GM18508 (cell line): ENCODE data around the gene GGT5.
"Not testable (repeated sequence)": the region's sequence is repeated elsewhere in the genome, so short reads cannot be mapped to it uniquely, and the experiment has no call there.

Experiments used
- ATAC-seq: cut with Tn5 transposase; IDR thresholded peaks from one replicate; pipeline ENCODE4 v1.9.1; 2021; ENCODE audit warnings: moderate number of reproducible peaks; ENCODE audit not compliant: insufficient read depth, unreplicated experiment

GGT5 gene

GRCh38 chr22:24235315-24235714 is 9.6 kb downstream of the GGT5 start:
- ATAC-seq = no peak

DNA sequence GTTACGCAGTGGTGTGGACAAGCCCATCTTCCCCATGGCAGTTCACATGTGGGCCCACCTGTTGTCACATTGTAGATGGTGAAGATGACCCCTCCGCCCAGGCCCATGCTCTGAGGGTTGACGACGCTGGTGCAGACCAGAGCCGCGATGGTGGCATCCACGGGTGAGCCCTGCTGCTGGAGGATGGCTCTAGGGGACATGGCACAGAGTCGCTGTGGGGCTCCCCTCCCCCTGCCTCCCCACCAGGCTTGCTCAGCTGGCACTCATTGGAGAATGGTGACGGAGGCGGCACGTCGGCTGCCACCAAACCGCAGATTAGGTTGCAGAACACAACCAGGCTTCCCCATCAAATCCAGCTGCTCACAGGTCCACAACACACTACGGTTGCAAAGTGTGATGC is 11.1 kb downstream of the GGT5 start:
- no peak for ATAC-seq

DNA sequence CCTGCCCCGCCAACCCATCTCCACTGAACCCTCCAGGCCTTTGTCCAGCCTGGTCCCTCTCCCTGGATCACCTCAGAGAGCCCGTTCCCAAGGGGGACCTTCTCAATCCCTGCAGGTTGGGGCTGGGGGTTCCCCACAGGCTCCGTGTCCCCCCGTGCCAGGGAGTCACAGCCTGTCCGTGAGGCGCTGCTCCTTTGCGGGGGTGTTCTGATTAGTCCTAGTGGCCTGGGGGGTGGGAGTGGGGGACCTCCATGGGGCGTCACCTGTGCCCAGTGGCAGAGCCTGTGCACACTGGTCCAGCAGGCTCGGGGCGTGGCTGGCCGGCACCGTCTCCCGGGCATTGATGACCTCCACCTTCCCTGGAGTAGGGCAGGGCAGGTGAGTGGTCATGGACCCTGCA is 11.6 kb downstream of the GGT5 start:
- no peak for ATAC-seq

- no peak for ATAC-seq
Observed at GRCh38 chr22:24232725-24233124, 12.2 kb downstream of the GGT5 start.

DNA sequence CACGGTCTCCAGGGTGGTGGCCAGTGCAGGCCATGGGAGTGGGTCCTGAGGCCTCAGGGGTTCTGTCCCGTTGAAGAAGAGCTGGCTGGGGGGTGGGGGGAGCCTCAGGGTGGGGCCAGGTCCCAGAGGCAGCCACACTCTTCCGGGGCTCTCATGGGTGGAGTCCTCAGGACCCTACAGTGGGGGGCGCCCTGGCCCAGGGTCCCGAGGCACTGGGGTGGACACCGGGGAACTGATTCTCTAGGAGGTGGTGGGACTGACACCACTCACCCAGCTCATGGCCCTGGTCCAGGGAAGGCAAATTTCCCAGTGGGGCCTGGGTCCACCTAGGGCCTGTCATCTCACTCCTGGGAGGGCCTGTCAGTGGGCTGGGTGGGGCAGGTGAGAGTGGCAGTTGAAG is 12.8 kb downstream of the GGT5 start:
- ATAC-seq = no peak

GRCh38 chr22:24231706-24232105 is 13.2 kb downstream of the GGT5 start:
- no peak for ATAC-seq

GRCh38 chr22:24230911-24231656 is 13.8 kb downstream of the GGT5 start:
- no peak for ATAC-seq

DNA sequence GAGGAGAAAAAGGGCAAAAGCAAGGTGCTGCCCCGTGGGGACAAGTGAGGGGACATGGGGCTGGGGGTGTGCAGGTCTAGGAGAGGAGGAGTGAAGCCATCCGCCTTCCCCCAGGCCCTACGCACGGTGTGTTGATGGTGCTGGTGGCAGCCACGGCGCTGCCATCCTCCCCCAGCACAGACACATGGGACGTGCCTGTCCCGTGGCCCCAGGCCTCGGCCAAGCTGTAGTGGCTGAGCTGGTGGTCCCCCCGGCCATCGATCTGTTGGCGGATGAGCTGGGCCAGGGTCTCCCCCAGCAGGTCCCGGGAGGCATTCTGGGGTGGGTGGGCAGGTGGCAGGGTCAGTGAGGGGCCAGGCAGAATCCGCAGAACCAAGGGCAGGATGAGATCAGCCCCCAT is 18.9 kb downstream of the GGT5 start:
- no peak for ATAC-seq

GRCh38 chr22:24225044-24225601 is 19.8 kb downstream of the GGT5 start:
- no peak for ATAC-seq

DNA sequence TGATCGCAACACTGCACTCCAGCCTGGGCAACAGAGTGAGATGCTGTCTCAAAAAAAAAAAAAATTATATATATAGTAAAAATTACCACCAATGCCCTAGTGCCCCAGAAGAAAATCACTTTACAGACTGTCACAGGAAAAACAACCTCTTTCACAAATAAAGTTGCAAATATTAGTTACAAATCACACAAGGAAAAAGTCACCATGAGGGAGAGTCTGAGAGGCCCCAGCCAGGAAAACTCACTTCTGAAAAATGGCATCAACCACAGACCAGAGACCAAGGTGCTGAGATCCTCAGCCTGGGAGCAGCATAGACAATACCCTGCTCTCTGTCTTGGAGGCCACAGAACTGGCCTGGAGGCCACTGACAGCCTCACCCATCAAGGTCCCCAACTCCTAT is 20.4 kb downstream of the GGT5 start:
- ATAC-seq = no peak

DNA sequence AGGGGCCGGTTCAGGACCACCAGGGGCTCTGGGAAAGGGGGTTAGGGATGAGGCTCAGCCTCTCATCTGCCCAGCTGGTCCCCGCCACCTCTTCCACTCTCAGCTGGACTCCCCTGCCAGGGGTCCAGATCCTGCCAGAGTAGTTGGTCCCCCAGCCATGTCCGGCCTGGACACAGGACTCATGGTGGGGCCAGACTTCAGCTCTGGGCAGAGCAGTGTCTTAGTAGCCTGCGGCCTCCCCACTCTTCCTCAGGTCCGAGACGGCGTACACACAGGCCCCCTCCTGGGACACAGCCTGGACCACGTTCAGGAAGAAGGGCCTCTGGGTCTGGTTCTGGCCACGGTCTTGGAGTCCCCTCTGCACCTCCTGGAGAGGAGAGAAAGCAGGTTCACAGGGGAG is 25.1 kb downstream of the GGT5 start:
- ATAC-seq = no peak

GRCh38 chr22:24217384-24217783 is 27.5 kb downstream of the GGT5 start:
- ATAC-seq = no peak

DNA sequence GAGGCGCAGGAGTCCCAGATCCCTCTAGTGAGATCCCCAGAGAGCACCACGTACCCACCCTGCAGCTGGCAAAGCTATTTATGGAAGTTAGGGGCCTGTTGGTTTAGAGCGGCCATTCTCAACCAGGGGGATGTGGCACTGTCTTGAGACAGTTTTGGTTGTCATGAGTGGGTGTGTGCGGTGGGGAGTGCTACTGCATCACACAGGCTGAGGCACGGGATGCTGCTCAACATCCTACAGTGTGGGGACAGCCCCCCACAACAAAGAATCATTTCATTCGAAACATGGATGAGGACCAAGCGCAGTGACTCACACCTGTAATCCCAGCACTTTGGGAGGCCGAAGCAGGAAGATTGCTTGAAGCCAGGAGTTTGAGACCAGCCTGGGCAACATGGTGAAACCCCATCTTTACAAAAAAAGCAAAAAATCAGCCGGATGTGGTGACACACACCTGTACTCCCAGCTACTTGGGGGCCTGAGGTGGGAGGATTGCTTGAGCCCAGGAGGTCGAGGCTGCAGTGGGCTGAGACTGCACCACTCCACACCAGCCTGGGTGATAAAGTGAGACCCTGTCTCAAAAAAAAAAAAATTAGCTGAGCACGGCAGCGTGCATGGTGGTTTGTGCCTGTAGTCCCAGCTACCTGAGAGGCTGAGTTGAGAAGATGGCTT is 28.2 kb downstream of the GGT5 start:
- ATAC-seq = no peak

GRCh38 chr22:24214467-24215285 is 30.2 kb downstream of the GGT5 start:
- no peak for ATAC-seq

DNA sequence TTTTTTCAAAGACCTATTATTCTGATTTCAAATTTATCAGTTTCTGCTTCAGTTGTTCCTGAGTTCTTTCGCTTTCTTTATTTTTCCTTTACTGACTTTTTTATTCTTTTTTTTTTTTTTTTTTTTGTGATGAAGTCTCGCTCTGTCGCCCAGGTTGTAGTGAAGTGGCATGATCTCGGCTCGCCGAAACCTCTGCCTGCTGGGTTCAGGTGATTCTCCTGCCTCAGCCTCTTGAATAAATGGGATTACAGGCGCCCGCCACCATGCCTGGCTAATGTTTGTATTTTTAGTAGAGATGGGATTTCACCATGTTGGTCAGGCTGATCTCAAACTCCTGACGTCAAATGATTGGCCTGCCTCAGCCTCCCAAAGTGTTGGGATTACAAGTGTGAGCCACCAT is 31.8 kb downstream of the GGT5 start:
- ATAC-seq = not testable (repeated sequence)

DNA sequence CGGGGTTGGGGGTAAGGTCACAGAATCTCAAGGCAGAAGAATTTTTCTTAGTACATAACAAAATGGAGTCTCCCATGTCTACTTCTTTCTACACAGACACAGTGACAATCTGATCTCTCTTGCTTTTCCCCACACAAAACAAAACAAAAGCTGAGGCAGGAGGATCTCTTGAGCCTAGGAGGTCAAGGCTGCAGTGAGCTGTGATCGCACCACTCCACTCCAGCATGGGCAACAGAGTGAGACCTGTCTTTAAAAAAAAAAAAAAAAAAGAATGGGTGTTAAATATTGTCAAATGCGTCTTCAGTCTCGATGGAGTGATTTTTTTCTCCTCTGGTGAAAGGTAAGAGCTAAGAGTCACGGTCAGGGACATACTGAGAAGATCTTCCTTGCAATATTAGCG is 33.2 kb downstream of the GGT5 start:
- not testable (repeated sequence) for ATAC-seq

- not testable (repeated sequence) for ATAC-seq
Observed at GRCh38 chr22:24210409-24210808, 34.5 kb downstream of the GGT5 start.

DNA sequence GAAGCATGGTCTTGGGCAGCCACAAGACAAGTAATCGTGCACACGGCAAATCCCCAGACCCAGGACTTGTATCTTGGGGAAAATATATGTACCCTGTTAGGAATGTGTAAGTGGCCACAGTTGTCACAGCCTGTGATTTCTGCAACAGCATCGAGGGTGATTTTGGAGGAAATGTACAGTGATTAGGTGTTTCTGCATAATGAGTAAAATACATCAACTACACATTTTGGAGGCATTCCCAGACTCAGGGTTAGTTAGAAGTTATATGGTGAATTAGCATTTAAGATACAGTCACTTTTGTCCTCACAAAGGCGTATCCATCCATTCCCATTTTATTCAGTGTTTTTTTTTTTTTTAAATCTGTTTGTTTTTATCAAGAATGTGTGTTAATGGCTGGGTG is 35.2 kb downstream of the GGT5 start:
- ATAC-seq = no peak

- ATAC-seq = no peak
Observed at GRCh38 chr22:24209016-24209415, 35.9 kb downstream of the GGT5 start.

- ATAC-seq = no peak
Observed at GRCh38 chr22:24208012-24208749, 36.7 kb downstream of the GGT5 start.
